Adrenal gland (tissue), 12 donors: ENCODE measurements around the gene FHIT. TPM values are rescaled to one million over a fixed set of nuclear protein-coding genes. Genes with fewer than 3 reads are reported as not detected.

ENCODE experiments used
- DNase-seq, 7 donors: peaks; one replicate each; pipeline ENCODE4 v3.0.0-alpha.2; 2019 to 2020
- H3K27ac ChIP-seq, 5 donors: fragments of 200-600 bp; sonication (generic) in 4 of 5; 1 replicate in 3 of 5; 2 replicates in 2 of 5; pipeline versions ENCODE4 v1.5.1 to v1.8.0; 2016 to 2020; ENCODE audit warnings: mild to moderate bottlenecking in 1 of 5
- H3K27me3 ChIP-seq: fragments of 200-600 bp; 2 replicates; pipeline ENCODE4 v1.8.0; 2021
- H3K36me3 ChIP-seq, 2 donors: fragments of 200-600 bp; replicated peaks in 1 of 2; 1 replicate in 1 of 2; 2 replicates in 1 of 2; pipeline versions ENCODE4 v1.5.1 to v1.8.0; 2018 to 2022
- H3K4me1 ChIP-seq, 2 donors: fragments of 200-600 bp; replicated peaks in 1 of 2; 1 replicate in 1 of 2; 2 replicates in 1 of 2; pipeline versions ENCODE4 v1.5.1 to v1.8.0; 2018 to 2021
- H3K4me3 ChIP-seq, 4 donors: fragments of 200-600 bp; sonication (generic) in 3 of 4; one replicate each; pipeline ENCODE4 v1.5.1; 2016 to 2018
- H3K9me3 ChIP-seq, 3 donors: fragments of 200-600 bp; sonication (generic) in 1 of 3; replicated peaks in 1 of 3; 1 replicate in 2 of 3; 2 replicates in 1 of 3; pipeline versions ENCODE4 v1.5.1 to v1.8.0; 2016 to 2021
- POLR2A ChIP-seq, 2 donors: fragments of 450-650 bp; IDR thresholded peaks; one replicate each; pipeline ENCODE4 v1.6.1; 2017; ENCODE audit warnings: antibody characterized with exemption in 2 of 2, mild to moderate bottlenecking in 2 of 2, moderate library complexity in 1 of 2
- WGBS, 4 donors: extraction: QIAGEN DNeasy Blood & Tissue Kit in 2 of 4; methylation state at CpG; one replicate each; pipeline versions ENCODE4 v1.1.5 to v1.1.7; 2013 to 2017; 5-methylcytosine and 5-hydroxymethylcytosine counted together
- intact Hi-C, 2 donors: fragments of 100-400 bp; cut with DNase I; formaldehyde crosslinking; loops; one replicate each; pipeline versions ENCODE4 v1.14.1 to v1.15.0; 2022 to 2023
- polyA plus RNA-seq, 3 donors: library from polyadenylated mRNA; stranded (reverse); fragments of 200-250 nt in 2 of 3; fragments of 350-450 nt in 1 of 3; fragmentation: Illumina TruSeq in 1 of 3; extraction: RNeasy Lipid Tissue Mini Kit (QIAGEN cat#74804) in 1 of 3; gene quantifications; one replicate each; pipeline ENCODE4 v1.2.3, GENCODE V29; 2013 to 2014
- total RNA-seq, 9 donors: library from RNA; depleted of rRNA in 4 of 9; stranded (reverse); fragments of >200 nt in 4 of 9; fragments of 120-200 nt in 1 of 9; fragmentation: NEBNext Ultra II Directional in 1 of 9; extraction: Animal tissue kit (Norgen Biotek cat#: 25700) in 1 of 9; gene quantifications; one replicate each; pipeline versions ENCODE4 v1.1.0 to v1.2.4, GENCODE V29; 2013 to 2023
- TF ChIP-seq, protein P1 (sequence below), 6 experiments: fragments of 450-650 bp in 4 of 6; fragments of 200-600 bp in 2 of 6; sonication (generic) in 1 of 6; IDR thresholded peaks; 1 replicate in 5 of 6; 2 replicates in 1 of 6; pipeline versions ENCODE4 v1.5.1 to v1.8.0; 2016 to 2021; ENCODE audit warnings: antibody characterized with exemption in 6 of 6, mild to moderate bottlenecking in 2 of 6, moderate library complexity in 1 of 6
- donor health status: healthy with polysubstance abuse.
- donor health status: Bipolar disorder and iron deficiency.
- donor health status: DM: yes; HTN: yes; CAD: no.
- donor health status: DM: no; HTN: no; CAD: no.
- donor health status: DM: no; HTN: no; CAD: no.
- donor health status: DM: yes; HTN: yes; CAD: no.

The FHIT gene
- total and polyA plus RNA-seq, 12 donors: 14.1 to 43.9 (median 28.8) TPM

DNA sequence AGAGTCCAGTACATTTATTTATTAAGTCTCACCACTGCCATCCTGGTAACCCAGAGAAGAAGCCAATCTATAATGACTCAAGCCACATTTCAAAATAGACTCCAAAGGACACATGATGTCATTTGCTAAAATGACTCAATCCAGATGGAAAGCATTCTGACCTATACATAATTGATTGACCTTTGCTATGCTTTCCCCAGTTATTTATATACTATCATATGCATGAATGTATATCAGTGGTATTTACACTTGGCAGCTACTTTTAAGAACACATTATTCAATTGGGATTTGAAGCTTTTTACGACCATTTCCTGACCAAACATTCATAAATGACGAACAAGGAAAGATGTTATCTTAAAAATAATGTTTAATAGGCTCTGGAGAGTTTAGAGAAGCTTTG, 297.2 kb downstream of the FHIT start:
- no peak for DNase-seq
- Histone ChIP-seq H3K4me1 (no peaks in the 10 kb centered on the region), H3K9me3 (no peaks in the 10 kb centered on the region), H3K4me3 (no peak overlapping the region), H3K36me3 (no peaks in the 10 kb centered on the region), H3K27me3 (no peaks in the 10 kb centered on the region), H3K27ac (no peak overlapping the region)
- TF ChIP-seq, protein P1, sequence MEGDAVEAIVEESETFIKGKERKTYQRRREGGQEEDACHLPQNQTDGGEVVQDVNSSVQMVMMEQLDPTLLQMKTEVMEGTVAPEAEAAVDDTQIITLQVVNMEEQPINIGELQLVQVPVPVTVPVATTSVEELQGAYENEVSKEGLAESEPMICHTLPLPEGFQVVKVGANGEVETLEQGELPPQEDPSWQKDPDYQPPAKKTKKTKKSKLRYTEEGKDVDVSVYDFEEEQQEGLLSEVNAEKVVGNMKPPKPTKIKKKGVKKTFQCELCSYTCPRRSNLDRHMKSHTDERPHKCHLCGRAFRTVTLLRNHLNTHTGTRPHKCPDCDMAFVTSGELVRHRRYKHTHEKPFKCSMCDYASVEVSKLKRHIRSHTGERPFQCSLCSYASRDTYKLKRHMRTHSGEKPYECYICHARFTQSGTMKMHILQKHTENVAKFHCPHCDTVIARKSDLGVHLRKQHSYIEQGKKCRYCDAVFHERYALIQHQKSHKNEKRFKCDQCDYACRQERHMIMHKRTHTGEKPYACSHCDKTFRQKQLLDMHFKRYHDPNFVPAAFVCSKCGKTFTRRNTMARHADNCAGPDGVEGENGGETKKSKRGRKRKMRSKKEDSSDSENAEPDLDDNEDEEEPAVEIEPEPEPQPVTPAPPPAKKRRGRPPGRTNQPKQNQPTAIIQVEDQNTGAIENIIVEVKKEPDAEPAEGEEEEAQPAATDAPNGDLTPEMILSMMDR (IDR thresholded peaks at IDR 0.05): no peak
- no peak for TF ChIP-seq POLR2A (IDR thresholded peaks at IDR 0.05)
- 49 to 64% (median 61%) methylated on average over 2 of the region's 2 CpGs for WGBS, 4 donors
- intact Hi-C loops: no loop called here

DNA sequence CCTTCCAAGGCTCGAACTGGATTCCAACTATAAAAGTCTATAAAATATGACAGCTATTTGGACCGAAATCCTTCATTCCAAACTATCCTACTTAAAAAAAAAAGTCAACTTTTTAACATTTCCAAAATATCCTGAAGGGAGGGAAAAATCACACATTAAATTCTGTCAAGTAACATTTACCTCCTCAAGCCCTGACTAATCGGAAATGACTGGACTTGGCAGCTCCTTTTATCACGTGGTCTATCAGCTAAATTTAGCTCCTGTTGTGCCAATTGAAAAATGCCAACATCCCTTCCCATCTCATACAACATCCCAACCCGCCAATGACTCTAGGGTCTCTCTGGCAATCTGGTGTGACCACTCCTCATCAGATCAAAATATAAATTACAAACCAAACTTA, 297.9 kb downstream of the FHIT start:
- intact Hi-C loops: no loop called here
- 55 to 66% (median 61%) methylated on average over 5 of the region's 5 CpGs for WGBS, 4 donors
- Histone ChIP-seq H3K4me1 (no peaks in the 10 kb centered on the region), H3K4me3 (no peak overlapping the region), H3K9me3 (no peaks in the 10 kb centered on the region), H3K27me3 (no peaks in the 10 kb centered on the region), H3K36me3 (no peaks in the 10 kb centered on the region), H3K27ac (no peak overlapping the region)
- DNase-seq: peak in 3 of 7 donors; percentile 16 to 25 (median 18)
- TF ChIP-seq, protein P1 (IDR thresholded peaks at IDR 0.05): no peak
- no peak for TF ChIP-seq POLR2A (IDR thresholded peaks at IDR 0.05)

DNA sequence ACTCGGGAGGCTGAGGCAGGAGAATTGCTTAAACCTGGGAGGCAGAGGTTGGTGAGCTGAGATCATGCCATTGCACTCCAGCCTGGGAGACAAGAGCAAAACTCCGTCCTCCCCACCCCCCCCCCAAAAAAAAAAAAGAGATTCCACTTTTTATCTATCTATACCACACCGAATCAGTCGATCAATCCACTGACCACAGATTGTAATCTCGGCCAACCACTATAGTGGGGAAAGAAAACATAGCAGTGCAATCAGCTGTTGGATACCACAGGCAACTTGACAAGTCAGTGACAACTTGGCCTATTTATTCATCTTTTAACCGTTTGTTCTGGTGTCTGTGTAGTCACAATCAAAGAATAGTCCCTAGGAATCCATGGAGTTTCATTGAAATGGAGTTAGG, 299.2 kb downstream of the FHIT start:
- no peaks in the 10 kb centered on the region for H3K9me3 ChIP-seq
- no peak for TF ChIP-seq POLR2A (IDR thresholded peaks at IDR 0.05)
- TF ChIP-seq, protein P1 (IDR thresholded peaks at IDR 0.05): no peak
- 72 to 82% (median 78%) methylated on average over 6 of the region's 6 CpGs for WGBS, 4 donors
- H3K27me3 ChIP-seq: no peaks in the 10 kb centered on the region
- intact Hi-C loops: no loop called here
- H3K27ac ChIP-seq: no peak overlapping the region
- H3K4me1 ChIP-seq: no peaks in the 10 kb centered on the region
- no peak overlapping the region for H3K4me3 ChIP-seq
- H3K36me3 ChIP-seq: no peaks in the 10 kb centered on the region
- no peak for DNase-seq

DNA sequence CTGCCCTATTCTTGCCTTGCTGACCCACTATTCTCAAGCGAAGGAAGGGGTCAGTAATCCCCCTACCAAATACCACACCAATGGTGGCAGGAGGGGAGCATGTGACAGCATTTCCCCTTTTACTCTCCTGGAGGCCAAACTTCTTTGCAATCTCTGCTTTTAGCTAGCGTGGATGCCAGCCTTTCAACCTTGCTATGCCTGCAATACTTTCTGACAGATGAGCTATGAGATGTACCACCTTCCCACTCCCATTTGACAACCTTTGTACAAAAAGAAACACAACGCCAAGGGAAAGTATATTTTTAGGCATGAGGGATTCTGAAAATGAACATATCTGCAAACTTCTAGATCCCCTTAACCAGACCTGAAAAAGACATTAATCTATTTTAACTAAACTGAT, 302.1 kb downstream of the FHIT start:
- intact Hi-C loops: no loop called here
- Histone ChIP-seq H3K27ac (no peak overlapping the region), H3K27me3 (no peaks in the 10 kb centered on the region), H3K4me1 (no peaks in the 10 kb centered on the region), H3K4me3 (no peak overlapping the region), H3K9me3 (no peaks in the 10 kb centered on the region), H3K36me3 (no peaks in the 10 kb centered on the region)
- DNase-seq: no peak
- WGBS, 4 donors: 76 to 89% (median 89%) methylated on average over 3 of the region's 3 CpGs
- TF ChIP-seq, protein P1 (IDR thresholded peaks at IDR 0.05): no peak
- TF ChIP-seq POLR2A (IDR thresholded peaks at IDR 0.05): no peak
